IMR-90 (cell line): ENCODE measurements around the gene CDKAL1. TPM values are rescaled to one million over a fixed set of nuclear protein-coding genes. Genes with fewer than 3 reads are reported as not detected.

Experiments
- ATAC-seq: fragments of 200-7000 bp; cut with Tn5 transposase; 2 replicates; pipeline ENCODE4 v1.9.1; 2020; ENCODE audit warnings: low read depth, mild to moderate bottlenecking, moderate library complexity
- BruUV-seq: library from RNA; stranded (reverse); fragments of 400-500 nt; replicated peaks from 2 replicates; lab custom pipeline; 2021; lab: Mats Ljungman, UMichigan
- CTCF ChIA-PET: fragments of 300-600 bp; formaldehyde crosslinking; extraction: SDS; loops from one replicate; lab custom pipeline; 2021; ENCODE audit warnings: antibody characterized with exemption; lab: Yijun Ruan, JAX
- POLR2A ChIA-PET: fragments of 300-600 bp; sonication (Branson Sonifier 250); formaldehyde crosslinking; loops from one replicate; lab custom pipeline; 2022; ENCODE audit warnings: antibody characterized with exemption; ENCODE audit not compliant: unreplicated experiment; lab: Charles Lee
- DNase-seq: peaks from one replicate; pipeline ENCODE4 v3.0.0; 2013
- H2AFZ ChIP-seq: replicated peaks from 2 replicates; pipeline ENCODE3; 2013; ENCODE audit warnings: low read length, mild to moderate bottlenecking; ENCODE audit not compliant: poor library complexity
- H2AK5ac ChIP-seq: 2 replicates; pipeline ENCODE4 v1.6.1; 2013; ENCODE audit warnings: low read depth, low read length, inconsistent platforms
- H2AK9ac ChIP-seq: replicated peaks from 2 replicates; pipeline ENCODE3; 2013; ENCODE audit warnings: mild to moderate bottlenecking, low read depth, low read length, moderate library complexity; ENCODE audit not compliant: poor library complexity
- H2BK120ac ChIP-seq: 2 replicates; pipeline ENCODE4 v1.6.1; 2013; ENCODE audit warnings: low read depth, low read length, inconsistent platforms
- H2BK15ac ChIP-seq: 3 replicates; pipeline ENCODE4 v1.6.1; 2013; ENCODE audit warnings: low read depth, low read length, inconsistent platforms
- H2BK20ac ChIP-seq: 2 replicates; pipeline ENCODE4 v1.6.1; 2013; ENCODE audit warnings: low read depth, mild to moderate bottlenecking, inconsistent platforms, low read length, moderate library complexity
- H2BK5ac ChIP-seq: 2 replicates; pipeline ENCODE4 v1.6.1; 2013; ENCODE audit warnings: mild to moderate bottlenecking, low read depth, low read length, inconsistent platforms; ENCODE audit not compliant: poor library complexity, severe bottlenecking
- H3K14ac ChIP-seq: replicated peaks from 2 replicates; pipeline ENCODE4 v1.6.1; 2013; ENCODE audit warnings: low read depth, low read length, inconsistent platforms
- H3K18ac ChIP-seq: 2 replicates; pipeline ENCODE4 v1.6.1; 2013; ENCODE audit warnings: low read depth, low read length, control low read depth
- H3K23ac ChIP-seq: 2 replicates; pipeline ENCODE4 v1.6.1; 2013; ENCODE audit warnings: low read depth, low read length, inconsistent platforms
- H3K27ac ChIP-seq: 2 replicates; pipeline ENCODE4 v1.5.1; 2013; ENCODE audit warnings: mild to moderate bottlenecking, control low read depth, low read length; ENCODE audit not compliant: insufficient read depth
- H3K27me3 ChIP-seq: 2 replicates; pipeline ENCODE4 v1.6.1; 2013; ENCODE audit warnings: low read length; ENCODE audit not compliant: control insufficient read depth, insufficient read depth
- H3K36me3 ChIP-seq: 2 replicates; pipeline ENCODE4 v1.6.1; 2013; ENCODE audit warnings: low read length, mixed read lengths; ENCODE audit not compliant: control insufficient read depth, insufficient read depth
- H3K4ac ChIP-seq: 2 replicates; pipeline ENCODE4 v1.6.1; 2013; ENCODE audit warnings: low read depth, low read length, inconsistent platforms
- H3K4me1 ChIP-seq: 2 replicates; pipeline ENCODE4 v1.6.1; 2013; ENCODE audit warnings: low read length, mixed read lengths; ENCODE audit not compliant: control insufficient read depth, insufficient read depth
- H3K4me2 ChIP-seq: 2 replicates; pipeline ENCODE4 v1.6.1; 2013; ENCODE audit warnings: low read depth, mild to moderate bottlenecking, control low read depth, low read length, moderate library complexity
- H3K4me3 ChIP-seq: 2 replicates; pipeline ENCODE4 v1.5.1; 2013; ENCODE audit warnings: low read depth, mild to moderate bottlenecking, control low read depth, low read length, moderate library complexity; ENCODE audit not compliant: insufficient read depth
- H3K56ac ChIP-seq: 2 replicates; pipeline ENCODE4 v1.6.1; 2013; ENCODE audit warnings: low read length, inconsistent platforms; ENCODE audit not compliant: insufficient read depth; ENCODE audit errors: extremely low read depth
- H3K79me1 ChIP-seq, 2 experiments: 2 replicates each; pipeline ENCODE4 v1.6.1; 2013; ENCODE audit warnings: low read length in 2 of 2, inconsistent platforms in 1 of 2, low read depth in 1 of 2
- H3K9ac ChIP-seq: 2 replicates; pipeline ENCODE4 v1.6.1; 2013; ENCODE audit warnings: low read depth, low read length, control low read depth
- H3K9me1 ChIP-seq: 2 replicates; pipeline ENCODE4 v1.6.1; 2013; ENCODE audit warnings: low read length, inconsistent platforms; ENCODE audit not compliant: insufficient read depth
- H3K9me3 ChIP-seq: 2 replicates; pipeline ENCODE4 v1.6.1; 2013; ENCODE audit warnings: low read length; ENCODE audit not compliant: control insufficient read depth, insufficient read depth
- H4K20me1 ChIP-seq: 2 replicates; pipeline ENCODE4 v1.6.1; 2013; ENCODE audit warnings: low read length, inconsistent platforms; ENCODE audit not compliant: insufficient read depth
- H4K5ac ChIP-seq: 2 replicates; pipeline ENCODE4 v1.6.1; 2013; ENCODE audit warnings: mild to moderate bottlenecking, low read depth, low read length, control low read depth
- H4K8ac ChIP-seq, 2 experiments: 2 replicates each; pipeline ENCODE4 v1.6.1; 2013; ENCODE audit warnings: low read depth in 2 of 2, low read length in 2 of 2, control low read depth in 1 of 2, inconsistent platforms in 1 of 2
- H4K91ac ChIP-seq: 2 replicates; pipeline ENCODE4 v1.6.1; 2013; ENCODE audit warnings: low read depth, low read length, inconsistent platforms; ENCODE audit not compliant: insufficient read depth
- BHLHE40 ChIP-seq: fragments of 150-350 bp; IDR thresholded peaks from 2 replicates; pipeline ENCODE4 v1.6.1; 2016; ENCODE audit warnings: mild to moderate bottlenecking, low read depth, low read length
- CEBPB ChIP-seq: IDR thresholded peaks from 2 replicates; pipeline ENCODE4 v1.6.1; 2012; ENCODE audit warnings: low read depth, low read length, improper control_type of control experiment
- CHD1 ChIP-seq: IDR thresholded peaks from 2 replicates; pipeline ENCODE4 v1.6.1; 2012; ENCODE audit warnings: low read depth, low read length, improper control_type of control experiment
- FOS ChIP-seq: fragments of 150-350 bp; IDR thresholded peaks from 2 replicates; pipeline ENCODE4 v1.6.1; 2016; ENCODE audit warnings: low read depth, low read length
- MAFK ChIP-seq: IDR thresholded peaks from 2 replicates; pipeline ENCODE4 v1.6.1; 2012; ENCODE audit warnings: low read depth, low read length, improper control_type of control experiment
- MAZ ChIP-seq: IDR thresholded peaks from 2 replicates; pipeline ENCODE4 v1.6.1; 2012; ENCODE audit warnings: low read depth, mild to moderate bottlenecking, low read length, improper control_type of control experiment, moderate library complexity, borderline replicate concordance
- MXI1 ChIP-seq: IDR thresholded peaks from 2 replicates; pipeline ENCODE4 v1.6.1; 2012; ENCODE audit warnings: low read depth, mild to moderate bottlenecking, low read length, moderate library complexity, borderline replicate concordance
- NFE2L2 ChIP-seq: fragments of 150-350 bp; IDR thresholded peaks from 2 replicates; pipeline ENCODE4 v1.6.1; 2016; ENCODE audit warnings: low read depth, mild to moderate bottlenecking, low read length
- POLR2A ChIP-seq: IDR thresholded peaks from 2 replicates; pipeline ENCODE4 v1.6.1; 2012; ENCODE audit warnings: mild to moderate bottlenecking, low read depth, low read length
- RAD21 ChIP-seq: IDR thresholded peaks from 2 replicates; pipeline ENCODE4 v1.6.1; 2012; ENCODE audit warnings: low read length, improper control_type of control experiment
- RCOR1 ChIP-seq: IDR thresholded peaks from 2 replicates; pipeline ENCODE4 v1.6.1; 2012; ENCODE audit warnings: mild to moderate bottlenecking, low read length, improper control_type of control experiment; ENCODE audit not compliant: insufficient replicate concordance
- RFX5 ChIP-seq: IDR thresholded peaks from 2 replicates; pipeline ENCODE4 v1.8.0; 2012; ENCODE audit warnings: low read depth, mild to moderate bottlenecking, low read length, moderate library complexity
- SMC3 ChIP-seq: fragments of 150-350 bp; IDR thresholded peaks from 2 replicates; pipeline ENCODE4 v1.6.1; 2016; ENCODE audit warnings: low read depth, mild to moderate bottlenecking, antibody characterized with exemption, low read length, moderate library complexity
- WGBS, 2 experiments: methylation state at CpG; one replicate each; pipeline versions ENCODE4 v1.1.5 to v1.1.7; 2013; ENCODE audit warnings: missing lambda C conversion rate in 2 of 2; ENCODE audit not compliant: insufficient read length in 1 of 2; ENCODE audit errors: extremely low coverage in 2 of 2; 5-methylcytosine and 5-hydroxymethylcytosine counted together
- dilution Hi-C: fragments of 300-500 bp; cut with HindIII; formaldehyde crosslinking; loops from one replicate; pipeline ENCODE4 v1.14.3; 2018; ENCODE audit warnings: low sequenced_read_pairs; ENCODE audit not compliant: unreplicated experiment
- in situ Hi-C: fragments of 300-500 bp; cut with MboI; formaldehyde crosslinking; loops from 3 replicates; pipeline ENCODE4 v1.14.3; 2019; ENCODE audit warnings: low sequenced_read_pairs, inconsistent platforms, mixed read lengths
- intact Hi-C: fragments of 100-400 bp; cut with micrococcal nuclease; formaldehyde crosslinking; loops from 2 replicates; pipeline ENCODE4 v1.10.0; 2022
- polyA plus RNA-seq, 3 experiments: library from polyadenylated mRNA; depleted of rRNA; stranded (reverse); fragments of >200 nt; gene quantifications; 2 replicates each; pipeline ENCODE4 v1.2.3, GENCODE V29; 2012; ENCODE audit warnings: low replicate concordance in 1 of 3
- total RNA-seq: library from RNA; depleted of rRNA; stranded (reverse); fragments of >200 nt; gene quantifications from 2 replicates; pipeline ENCODE4 v1.2.3, GENCODE V29; 2012
- TF ChIP-seq, protein P1 (sequence below): fragments of 150-350 bp; IDR thresholded peaks from 2 replicates; pipeline ENCODE4 v1.6.1; 2017; ENCODE audit warnings: mild to moderate bottlenecking, antibody characterized with exemption, low read length, low read depth
- TF ChIP-seq, protein P2 (sequence below): conservative IDR thresholded peaks from 2 replicates; pipeline ENCODE4 v1.5.1; 2012; ENCODE audit warnings: mild to moderate bottlenecking, low read depth, low read length, improper control_type of control experiment
- TF ChIP-seq, protein P3 (sequence below): fragments of 150-350 bp; IDR thresholded peaks from 2 replicates; pipeline ENCODE4 v1.6.1; 2016; ENCODE audit warnings: low read depth, mild to moderate bottlenecking, low read length, moderate library complexity, borderline replicate concordance

The CDKAL1 gene
- total and polyA plus RNA-seq, 2 of the 4 experiments (the other 2 are of a cell fraction) = 3.7 to 13.1 TPM

DNA sequence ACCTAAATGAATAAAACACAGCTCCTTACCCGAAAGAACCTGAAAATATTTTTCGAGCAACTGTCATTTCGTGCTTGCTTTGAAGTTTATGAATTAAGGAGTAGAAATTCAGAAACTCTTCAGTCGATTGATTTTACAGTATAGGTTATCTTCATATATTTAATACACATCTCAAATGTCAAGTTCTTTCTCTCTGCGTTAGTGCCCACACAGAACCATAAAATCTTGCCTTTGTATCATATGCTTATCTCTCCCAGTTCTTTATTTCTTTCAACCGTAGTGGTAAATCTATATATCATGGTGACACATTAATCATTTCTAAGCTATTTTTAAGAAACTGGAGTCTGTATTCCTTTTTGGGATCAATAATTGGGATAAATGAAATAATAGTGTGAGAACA is 397.5 kb downstream of the CDKAL1 start:
- Histone ChIP-seq H3K14ac (no peak overlapping the region), H3K4me1 (peaks cover 7% of the 10 kb centered on the region), H2AK5ac (no peak overlapping the region), H3K27me3 (no peaks in the 10 kb centered on the region), H2BK120ac (no peak overlapping the region), H3K79me1 (0 out of 4 replicates have a peak, but pooled peaks cover 0 to 4% of the 10 kb centered on the region in 2 experiments), H3K4ac (no peak overlapping the region), H2AFZ (no peak overlapping the region), H3K9me3 (no peaks in the 10 kb centered on the region), H2BK20ac (no peak overlapping the region), H3K18ac (no peak overlapping the region), H3K4me2 (no peak overlapping the region), H3K9ac (no peak overlapping the region), H4K20me1 (no peaks in the 10 kb centered on the region), H3K9me1 (peaks cover 4% of the 10 kb centered on the region), H3K36me3 (no peaks in the 10 kb centered on the region), H4K8ac (no peak overlapping the region), H2BK5ac (no peak overlapping the region), H3K56ac (no peak overlapping the region), H4K5ac (no peak overlapping the region), H3K23ac (no peak overlapping the region), H2BK15ac (no peak overlapping the region), H2AK9ac (no peak overlapping the region), H3K27ac (no peak overlapping the region), H4K91ac (no peak overlapping the region), H3K4me3 (no peak overlapping the region)
- POLR2A ChIA-PET = no interaction called here
- TF ChIP-seq NFE2L2 (no peak), SMC3 (no peak), FOS (no peak), CHD1 (no peak), MXI1 (no peak), CEBPB (no peak), MAZ (no peak), RFX5 (no peak), POLR2A (no peak), RAD21 (no peak), MAFK (no peak), RCOR1 (no peak), BHLHE40 (no peak)
- TF ChIP-seq, protein P1, sequence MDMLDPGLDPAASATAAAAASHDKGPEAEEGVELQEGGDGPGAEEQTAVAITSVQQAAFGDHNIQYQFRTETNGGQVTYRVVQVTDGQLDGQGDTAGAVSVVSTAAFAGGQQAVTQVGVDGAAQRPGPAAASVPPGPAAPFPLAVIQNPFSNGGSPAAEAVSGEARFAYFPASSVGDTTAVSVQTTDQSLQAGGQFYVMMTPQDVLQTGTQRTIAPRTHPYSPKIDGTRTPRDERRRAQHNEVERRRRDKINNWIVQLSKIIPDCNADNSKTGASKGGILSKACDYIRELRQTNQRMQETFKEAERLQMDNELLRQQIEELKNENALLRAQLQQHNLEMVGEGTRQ = no peak
- TF ChIP-seq, protein P2, sequence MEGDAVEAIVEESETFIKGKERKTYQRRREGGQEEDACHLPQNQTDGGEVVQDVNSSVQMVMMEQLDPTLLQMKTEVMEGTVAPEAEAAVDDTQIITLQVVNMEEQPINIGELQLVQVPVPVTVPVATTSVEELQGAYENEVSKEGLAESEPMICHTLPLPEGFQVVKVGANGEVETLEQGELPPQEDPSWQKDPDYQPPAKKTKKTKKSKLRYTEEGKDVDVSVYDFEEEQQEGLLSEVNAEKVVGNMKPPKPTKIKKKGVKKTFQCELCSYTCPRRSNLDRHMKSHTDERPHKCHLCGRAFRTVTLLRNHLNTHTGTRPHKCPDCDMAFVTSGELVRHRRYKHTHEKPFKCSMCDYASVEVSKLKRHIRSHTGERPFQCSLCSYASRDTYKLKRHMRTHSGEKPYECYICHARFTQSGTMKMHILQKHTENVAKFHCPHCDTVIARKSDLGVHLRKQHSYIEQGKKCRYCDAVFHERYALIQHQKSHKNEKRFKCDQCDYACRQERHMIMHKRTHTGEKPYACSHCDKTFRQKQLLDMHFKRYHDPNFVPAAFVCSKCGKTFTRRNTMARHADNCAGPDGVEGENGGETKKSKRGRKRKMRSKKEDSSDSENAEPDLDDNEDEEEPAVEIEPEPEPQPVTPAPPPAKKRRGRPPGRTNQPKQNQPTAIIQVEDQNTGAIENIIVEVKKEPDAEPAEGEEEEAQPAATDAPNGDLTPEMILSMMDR = no peak
- TF ChIP-seq, protein P3, sequence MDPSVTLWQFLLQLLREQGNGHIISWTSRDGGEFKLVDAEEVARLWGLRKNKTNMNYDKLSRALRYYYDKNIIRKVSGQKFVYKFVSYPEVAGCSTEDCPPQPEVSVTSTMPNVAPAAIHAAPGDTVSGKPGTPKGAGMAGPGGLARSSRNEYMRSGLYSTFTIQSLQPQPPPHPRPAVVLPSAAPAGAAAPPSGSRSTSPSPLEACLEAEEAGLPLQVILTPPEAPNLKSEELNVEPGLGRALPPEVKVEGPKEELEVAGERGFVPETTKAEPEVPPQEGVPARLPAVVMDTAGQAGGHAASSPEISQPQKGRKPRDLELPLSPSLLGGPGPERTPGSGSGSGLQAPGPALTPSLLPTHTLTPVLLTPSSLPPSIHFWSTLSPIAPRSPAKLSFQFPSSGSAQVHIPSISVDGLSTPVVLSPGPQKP = no peak
- dilution Hi-C loops (no loop called here), intact Hi-C loops (no loop called here), in situ Hi-C loops (no loop called here)
- no CpG with 5 or more reads among the region's 6 CpGs for WGBS, 2 experiments
- CTCF ChIA-PET = no interaction called here
- no peak for DNase-seq
- no TSS peak for BruUV-seq
- ATAC-seq = no peak
